A673 (cell line): ENCODE results near the gene SHROOM3. TPM values are rescaled to one million over a fixed set of nuclear protein-coding genes. Genes with fewer than 3 reads are reported as not detected.

Experiments used
- BruUV-seq: library from RNA; stranded (reverse); fragments of 400-500 nt; replicated peaks from 2 replicates; lab custom pipeline; 2021; lab: Mats Ljungman, UMichigan
- CTCF ChIA-PET: fragments of 300-600 bp; sonication (Branson Sonifier 250); formaldehyde crosslinking; loops from one replicate; lab custom pipeline; 2022; ENCODE audit warnings: antibody characterized with exemption; lab: Charles Lee
- POLR2A ChIA-PET: fragments of 300-600 bp; sonication (Branson Sonifier 250); formaldehyde crosslinking; loops from one replicate; lab custom pipeline; 2022; ENCODE audit warnings: antibody characterized with exemption; ENCODE audit not compliant: low non-redundant PET; lab: Charles Lee
- DNase-seq: peaks from one replicate; pipeline ENCODE4 v3.0.0-alpha.2; 2015; ENCODE audit warnings: low spot score
- H3K27ac ChIP-seq: fragments of 200-600 bp; sonication (generic); 2 replicates; pipeline ENCODE4 v1.5.1; 2016; ENCODE audit warnings: mixed run types, low read depth, mild to moderate bottlenecking, mixed read lengths, antibody characterized with exemption, low read length; ENCODE audit not compliant: poor library complexity, severe bottlenecking
- H3K27me3 ChIP-seq: fragments of 200-600 bp; sonication (generic); replicated peaks from 2 replicates; pipeline ENCODE4 v1.6.1; 2017; ENCODE audit warnings: mixed run types, low read depth, mild to moderate bottlenecking, mixed read lengths, antibody characterized with exemption, low read length; ENCODE audit not compliant: insufficient read depth, poor library complexity
- H3K36me3 ChIP-seq: fragments of 200-600 bp; sonication (generic); 2 replicates; pipeline ENCODE4 v1.6.1; 2016; ENCODE audit warnings: mixed run types, mild to moderate bottlenecking, mixed read lengths, antibody characterized with exemption, low read length; ENCODE audit not compliant: insufficient read depth, poor library complexity, severe bottlenecking
- H3K4me1 ChIP-seq: fragments of 200-600 bp; sonication (generic); 2 replicates; pipeline ENCODE4 v1.6.1; 2017; ENCODE audit warnings: mixed run types, mild to moderate bottlenecking, mixed read lengths, antibody characterized with exemption, low read length; ENCODE audit not compliant: insufficient read depth, poor library complexity, severe bottlenecking
- H3K4me3 ChIP-seq: fragments of 200-600 bp; sonication (generic); 2 replicates; pipeline ENCODE4 v1.5.1; 2016; ENCODE audit warnings: low read depth, mixed run types, mild to moderate bottlenecking, mixed read lengths, low read length; ENCODE audit not compliant: poor library complexity, severe bottlenecking
- H3K9me3 ChIP-seq: fragments of 200-600 bp; sonication (generic); 2 replicates; pipeline ENCODE4 v1.6.1; 2016; ENCODE audit warnings: mixed run types, low read depth, mild to moderate bottlenecking, mixed read lengths, antibody characterized with exemption, low read length; ENCODE audit not compliant: poor library complexity, severe bottlenecking
- CTCF ChIP-seq: fragments of 300-800, 200-600 bp; sonication (generic); conservative IDR thresholded peaks from 2 replicates; pipeline ENCODE4 v1.5.1; 2017; ENCODE audit warnings: low read depth, mild to moderate bottlenecking, antibody characterized with exemption, low read length, moderate library complexity, mixed read lengths
- EZH2 ChIP-seq: fragments of 200-600 bp; sonication (generic); IDR thresholded peaks from 2 replicates; pipeline ENCODE4 v1.6.1; 2017; ENCODE audit warnings: borderline replicate concordance, low read depth, mild to moderate bottlenecking, mixed read lengths, antibody characterized with exemption, low read length; ENCODE audit not compliant: poor library complexity, severe bottlenecking
- intact Hi-C: fragments of 100-400 bp; cut with micrococcal nuclease; formaldehyde crosslinking; loops from one replicate; pipeline ENCODE4 v1.10.0; 2022; ENCODE audit not compliant: unreplicated experiment
- total RNA-seq: library from RNA; stranded (reverse); gene quantifications from 2 replicates; pipeline ENCODE4 v1.2.3, GENCODE V29; 2021

The SHROOM3 gene
- total RNA-seq, 1 experiment from 2014 or later = 9.3 TPM

GRCh38 chr4:76658231-76659102 is 223.4 kb downstream of the SHROOM3 start:
- H3K27me3 ChIP-seq = no peaks in the 10 kb centered on the region
- ChIA-PET CTCF (no interaction called here), POLR2A (no interaction called here)
- intact Hi-C loops = no loop called here
- no peak overlapping the region for H3K27ac ChIP-seq
- H3K9me3 ChIP-seq = no peaks in the 10 kb centered on the region
- TF ChIP-seq CTCF (no peak), EZH2 (no peak)
- H3K36me3 ChIP-seq = no peaks in the 10 kb centered on the region
- H3K4me1 ChIP-seq = no peaks in the 10 kb centered on the region
- DNase-seq = no peak
- no peak overlapping the region for H3K4me3 ChIP-seq
- BruUV-seq = no TSS peak

GRCh38 chr4:76659103-76659490 is 224.1 kb downstream of the SHROOM3 start:
- Histone ChIP-seq H3K27me3 (no peaks in the 10 kb centered on the region), H3K27ac (no peak overlapping the region), H3K36me3 (no peaks in the 10 kb centered on the region), H3K4me3 (no peak overlapping the region), H3K4me1 (no peaks in the 10 kb centered on the region), H3K9me3 (no peaks in the 10 kb centered on the region)
- no peak for TF ChIP-seq EZH2
- no peak for TF ChIP-seq CTCF
- BruUV-seq = no TSS peak
- ChIA-PET CTCF (no interaction called here), POLR2A (no interaction called here)
- no peak for DNase-seq
- intact Hi-C loops = no loop called here

GRCh38 chr4:76663824-76664223 is 228.8 kb downstream of the SHROOM3 start:
- intact Hi-C loops = no loop called here
- no TSS peak for BruUV-seq
- DNase-seq = no peak
- H3K4me1 ChIP-seq = no peaks in the 10 kb centered on the region
- no peak overlapping the region for H3K4me3 ChIP-seq
- H3K27me3 ChIP-seq = no peaks in the 10 kb centered on the region
- H3K9me3 ChIP-seq = no peaks in the 10 kb centered on the region
- ChIA-PET POLR2A (no interaction called here), CTCF (no interaction called here)
- no peak overlapping the region for H3K27ac ChIP-seq
- H3K36me3 ChIP-seq = no peaks in the 10 kb centered on the region
- TF ChIP-seq EZH2 = no peak
- TF ChIP-seq CTCF = no peak
